Activated naive CD4-positive, alpha-beta T cell treated with anti-CD3 and anti-CD28 coated beads, Interleukin-2, amount 50 U/mL, for 72 hours (primary cell): ENCODE data around the gene MYL7. TPM values are rescaled to one million over a fixed set of nuclear protein-coding genes. Genes with fewer than 3 reads are reported as not detected.
"Not testable (repeated sequence)": the region's sequence is repeated elsewhere in the genome, so short reads cannot be mapped to it uniquely, and the experiment has no call there.

Experiments used
- ATAC-seq, 2 donors: fragments of 150-1000 bp; cut with Tn5 transposase; 2 replicates each; pipeline ENCODE4 v1.10.0; 2021; ENCODE audit warnings: mild to moderate bottlenecking in 2 of 2, moderate library complexity in 2 of 2
- DNase-seq, 2 donors: peaks; one replicate each; pipeline ENCODE4 v3.0.0; 2021 to 2022; ENCODE audit warnings: low spot score in 2 of 2
- H3K27ac Mint-ChIP-seq, 2 donors: one replicate each; pipeline ENCODE4 v1.8.0; 2022; ENCODE audit warnings: mild to moderate bottlenecking in 2 of 2, mixed read lengths in 2 of 2
- H3K36me3 Mint-ChIP-seq, 2 donors: one replicate each; pipeline ENCODE4 v1.8.0; 2022; ENCODE audit warnings: mixed read lengths in 2 of 2
- H3K9me3 Mint-ChIP-seq, 2 donors: one replicate each; pipeline ENCODE4 v1.8.0; 2022; ENCODE audit warnings: mixed read lengths in 2 of 2
- total RNA-seq, 2 donors: library from RNA; stranded (reverse); gene quantifications; one replicate each; pipeline ENCODE4 v1.2.3, GENCODE V29; 2022

The MYL7 gene
- total RNA-seq, 2 donors from 2014 or later: not detected

DNA sequence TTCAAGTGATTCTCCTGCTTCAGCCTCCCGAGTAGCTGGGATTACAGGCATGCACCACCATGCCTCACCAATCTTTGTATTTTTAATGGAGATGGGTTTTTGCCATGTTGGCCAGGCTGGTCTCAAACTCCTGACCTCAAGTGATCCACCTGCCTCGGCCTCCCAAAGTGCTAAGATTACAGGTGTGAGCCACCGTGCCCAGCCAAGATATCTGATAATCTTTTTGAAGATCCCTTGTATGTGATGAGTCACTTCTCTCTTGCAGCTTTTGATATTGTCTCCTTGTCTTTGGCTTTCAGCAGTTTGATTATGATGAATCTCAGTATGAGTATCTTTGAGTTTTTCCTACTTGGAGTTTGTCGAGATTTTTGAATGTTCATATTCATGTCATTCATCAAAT is 14.6 kb downstream of the MYL7 start:
- H3K36me3 Mint-ChIP-seq, DNase-seq, ATAC-seq, H3K27ac Mint-ChIP-seq, H3K9me3 Mint-ChIP-seq: not testable (repeated sequence)

DNA sequence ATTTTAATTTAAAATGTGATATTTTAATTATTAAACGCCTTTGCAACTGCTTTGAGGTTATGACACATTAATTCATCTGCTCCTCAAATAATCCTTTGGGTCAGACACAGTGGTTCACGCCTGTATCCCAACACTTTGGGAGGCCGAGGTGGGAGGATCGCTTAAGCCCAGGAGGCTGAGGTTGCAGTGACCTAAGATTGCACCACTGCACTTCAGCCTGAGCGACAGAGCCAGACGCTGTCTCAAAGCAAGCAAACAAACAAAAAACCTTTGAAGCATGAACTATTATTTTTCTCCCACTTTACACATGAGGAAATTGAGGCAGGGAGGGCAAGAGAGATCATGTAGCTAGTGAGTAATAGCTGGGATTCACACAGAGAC is 16.3 kb downstream of the MYL7 start:
- Mint-ChIP-seq H3K36me3 (peaks cover 12 to 22% of the 10 kb centered on the region in 2 donors), H3K9me3 (no peaks in the 10 kb centered on the region), H3K27ac (no peak overlapping the region)
- ATAC-seq: no peak
- DNase-seq: no peak

DNA sequence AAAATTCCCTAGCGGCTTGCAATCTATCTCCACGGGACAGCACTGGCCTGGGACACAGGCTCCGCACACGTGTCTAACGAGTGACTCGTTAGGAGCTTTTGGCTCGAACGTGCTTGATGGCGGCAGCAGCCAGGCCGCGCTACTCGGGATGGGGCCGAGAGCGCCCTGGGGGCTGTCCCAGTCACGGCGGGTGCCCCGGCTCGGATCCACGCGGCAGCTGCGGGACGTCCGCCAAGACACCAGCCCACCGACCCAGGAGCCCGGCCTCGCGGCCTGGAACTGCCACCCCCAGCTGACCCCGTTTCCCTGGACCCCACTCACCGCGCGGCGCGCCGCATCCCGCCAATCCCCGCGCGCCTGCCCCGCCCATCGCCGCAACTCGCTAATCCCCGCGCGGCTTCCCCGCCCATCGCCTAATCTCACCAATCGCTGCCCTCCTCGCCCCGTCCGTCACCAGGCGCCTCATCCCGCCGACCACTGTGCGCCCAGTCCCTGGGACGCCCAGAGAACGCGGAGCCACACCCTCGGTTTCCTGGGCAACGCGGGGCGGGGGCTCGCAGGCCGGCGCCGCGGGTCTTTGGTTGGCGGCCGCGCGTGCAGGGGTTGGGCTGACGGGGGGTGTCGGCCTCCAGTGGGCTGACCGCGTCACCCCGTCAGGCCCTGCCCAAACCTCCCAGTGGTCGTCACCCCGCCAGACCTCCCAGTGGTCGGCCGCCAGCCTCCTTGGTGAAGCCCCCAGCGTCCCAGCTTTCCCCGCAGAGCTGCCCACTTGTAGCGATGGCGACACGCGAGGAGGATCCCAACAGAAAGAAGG is 17.7 kb downstream of the MYL7 start, which contains the start of gene POLD2:
Gene POLD2 (minus strand): TSS at position 359 of the 814 bp plus-strand sequence. CDS start 1,495 bp downstream, outside the sequence.
- Mint-ChIP-seq H3K9me3 (no peaks in the 10 kb centered on the region), H3K27ac (peak within 1 kb of the TSS; percentile 68 to 88), H3K36me3 (peaks cover 12 to 26% of the 10 kb centered on the region in 2 donors)
- peak; percentile 99 for ATAC-seq
- peak; percentile 96 to 98 for DNase-seq

GRCh38 chr7:44122529-44122928 is 18.6 kb downstream of the MYL7 start:
- no peak for ATAC-seq
- Mint-ChIP-seq H3K27ac (peak overlapping the region; percentile 39 to 68), H3K36me3 (peaks cover 12 to 32% of the 10 kb centered on the region in 2 donors), H3K9me3 (no peaks in the 10 kb centered on the region)
- no peak for DNase-seq

DNA sequence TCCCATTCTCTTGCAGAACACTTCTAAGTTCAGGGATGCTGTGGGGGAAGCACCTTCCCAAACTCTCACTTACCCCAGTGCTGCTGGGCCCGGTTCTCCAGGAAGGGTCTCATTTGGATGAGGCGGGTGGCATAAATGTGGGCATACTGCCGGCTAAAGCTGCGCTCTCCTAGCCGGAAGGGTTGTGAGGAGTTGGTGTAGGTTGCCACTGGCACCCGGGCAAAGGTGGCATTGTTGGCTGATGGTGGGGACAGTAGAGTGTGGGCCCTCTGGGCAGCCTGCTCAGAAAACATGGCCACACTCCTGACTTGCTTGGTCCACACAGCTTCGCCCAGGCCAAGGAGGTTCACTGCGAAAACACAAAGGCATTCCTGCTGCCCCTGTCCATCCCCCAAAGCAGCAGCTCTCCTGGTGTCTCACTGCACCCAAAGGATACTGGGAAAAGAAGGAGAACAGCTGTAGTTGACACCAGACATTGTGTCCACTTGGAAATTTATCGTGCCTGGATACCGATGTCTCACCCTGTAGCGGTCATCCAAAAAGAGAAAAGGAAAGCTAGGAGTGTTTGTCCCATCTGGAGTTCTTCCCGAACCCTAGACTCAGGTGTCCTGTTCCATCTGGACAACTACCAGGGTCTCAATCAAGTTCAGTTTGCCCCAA is 19.2 kb downstream of the MYL7 start:
- H3K36me3 Mint-ChIP-seq: peaks cover 12 to 32% of the 10 kb centered on the region in 2 donors
- no peak for ATAC-seq
- H3K27ac Mint-ChIP-seq: peak overlapping the region; percentile 39 to 68
- DNase-seq: no peak
- H3K9me3 Mint-ChIP-seq: no peaks in the 10 kb centered on the region

DNA sequence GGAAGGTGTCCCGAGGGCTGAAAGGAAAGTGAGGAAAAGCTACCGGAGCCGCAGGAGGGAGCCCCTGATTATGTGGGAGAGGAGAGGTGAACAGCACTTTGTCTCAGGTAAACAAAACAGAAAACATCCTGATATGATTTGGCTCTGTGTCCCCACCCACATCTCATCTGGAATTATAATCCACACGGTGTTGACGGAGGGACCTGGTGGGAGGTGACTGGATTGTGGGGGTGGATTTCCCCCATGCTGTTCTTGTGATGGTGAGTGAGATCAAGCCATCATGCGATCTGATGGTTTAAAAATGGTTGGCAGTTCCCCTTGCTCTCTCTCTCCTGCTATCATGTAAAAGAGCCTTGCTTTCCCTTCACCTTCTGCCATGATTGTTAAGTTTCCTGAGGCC is 20.7 kb downstream of the MYL7 start:
- H3K27ac Mint-ChIP-seq: peak overlapping the region in 1 of 2 donors; percentile 87

DNA sequence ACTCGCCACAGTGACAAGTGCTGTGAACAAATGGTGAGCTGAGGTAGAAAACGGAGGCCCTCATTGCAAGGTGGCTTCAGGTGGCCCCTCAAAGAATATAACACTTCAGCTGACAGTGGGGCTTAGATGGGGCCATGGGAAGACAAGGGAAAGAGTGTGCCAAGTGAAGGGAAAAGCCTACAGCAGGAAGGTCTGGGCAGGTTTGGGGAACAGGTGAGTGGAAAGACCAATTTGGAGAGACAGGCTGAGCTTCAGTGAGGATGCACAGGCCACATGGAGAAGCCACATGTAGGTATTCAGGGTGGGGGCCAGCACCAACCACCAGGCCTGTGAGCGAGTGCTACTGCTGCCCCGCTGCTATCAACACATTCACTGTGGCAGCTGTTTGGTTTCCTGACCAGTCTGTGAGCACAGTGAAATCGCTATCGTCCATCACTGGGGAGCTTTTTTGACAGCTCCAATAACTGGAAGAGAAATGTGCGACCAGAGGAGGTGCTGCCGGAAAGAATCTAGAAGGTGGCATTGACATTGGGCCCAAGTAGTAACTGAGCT is 21.2 kb downstream of the MYL7 start:
- Mint-ChIP-seq H3K9me3 (no peaks in the 10 kb centered on the region), H3K36me3 (peaks cover 12 to 32% of the 10 kb centered on the region in 2 donors)
- no peak for DNase-seq

More for the DNA sequence above, 20.7 kb downstream of the MYL7 start:
- H3K9me3 Mint-ChIP-seq: no peaks in the 10 kb centered on the region
- peaks cover 12 to 32% of the 10 kb centered on the region in 2 donors for H3K36me3 Mint-ChIP-seq
- DNase-seq (no peak), ATAC-seq (no peak)

DNA sequence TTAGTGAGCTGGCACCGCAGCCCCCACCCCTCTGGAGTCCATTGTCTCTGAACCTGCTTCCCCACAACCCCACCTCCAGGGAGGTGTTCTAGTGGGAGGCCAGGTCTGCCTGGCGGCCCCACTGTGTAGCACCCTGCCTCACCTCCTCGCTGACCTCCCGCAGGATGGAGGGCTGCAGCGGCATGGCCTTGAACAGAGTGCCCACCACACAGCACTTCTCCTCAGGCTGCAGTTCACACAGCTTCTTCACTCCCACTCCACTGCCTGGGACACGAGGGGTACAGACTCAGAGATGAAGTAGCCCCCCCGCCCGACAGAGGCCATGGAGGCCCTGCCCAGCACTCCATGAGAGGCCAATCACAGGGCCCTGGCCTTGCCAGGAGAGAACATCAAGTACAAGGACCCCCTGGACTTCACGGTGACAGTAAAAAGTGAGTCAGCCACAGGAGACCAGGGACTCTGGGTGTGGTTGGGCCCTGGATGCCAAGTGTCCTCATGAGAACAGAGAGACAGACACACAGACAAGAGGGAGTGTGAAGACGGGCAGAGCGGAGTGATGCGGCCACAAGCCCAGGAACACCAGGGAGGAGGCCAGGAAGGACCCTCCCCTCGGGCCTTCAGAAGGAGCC is 23.2 kb downstream of the MYL7 start:
- ATAC-seq (no peak), DNase-seq (no peak)
- H3K9me3 Mint-ChIP-seq: no peaks in the 10 kb centered on the region
- H3K36me3 Mint-ChIP-seq: peaks cover 12 to 38% of the 10 kb centered on the region in 2 donors
- H3K27ac Mint-ChIP-seq: peak overlapping the region in 1 of 2 donors; percentile 18

More for the DNA sequence above, 21.2 kb downstream of the MYL7 start:
- ATAC-seq: no peak
- H3K27ac Mint-ChIP-seq: peak overlapping the region; percentile 18 to 87

DNA sequence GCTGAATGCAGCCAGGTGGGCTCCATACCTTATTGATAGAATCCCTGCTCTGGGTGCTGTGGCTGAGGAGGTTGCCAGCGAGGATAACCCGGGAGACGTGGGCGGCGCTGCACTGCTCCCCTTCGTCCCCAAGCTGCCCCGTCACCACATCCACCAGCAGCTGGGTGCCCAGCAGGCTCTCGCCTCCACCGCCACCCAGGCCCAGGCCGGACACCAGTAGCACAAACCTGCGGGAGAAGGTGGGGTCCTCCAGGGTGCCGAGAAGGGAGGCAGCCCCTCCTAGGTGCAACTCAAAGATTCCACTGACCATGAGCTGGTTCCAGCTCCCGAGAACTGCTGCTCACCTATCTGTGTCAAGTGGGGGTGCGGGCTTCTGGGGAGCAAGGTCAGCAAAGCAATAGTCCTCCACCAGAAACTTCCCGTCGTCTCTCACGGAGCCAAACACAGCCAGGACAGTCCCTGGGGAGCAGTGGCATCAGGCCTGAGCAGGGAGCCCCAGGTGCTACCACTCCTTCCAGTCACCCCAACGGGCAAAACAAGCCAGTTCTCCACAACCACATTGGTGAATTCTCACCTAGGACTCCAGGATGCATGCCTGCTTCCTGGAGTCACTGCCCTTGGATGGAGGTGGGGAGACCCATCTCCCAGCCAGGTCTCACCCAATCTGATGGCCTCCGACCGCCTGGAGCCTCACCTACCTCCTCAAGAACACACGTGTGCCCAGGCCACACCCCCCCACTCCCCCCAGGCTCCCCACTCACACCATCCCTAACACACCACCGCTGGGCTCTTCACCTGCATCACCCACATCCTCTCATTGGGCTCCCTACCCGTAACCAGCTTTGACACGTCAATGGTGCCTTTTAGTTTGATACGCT is 24.1 kb downstream of the MYL7 start:
- H3K9me3 Mint-ChIP-seq: no peaks in the 10 kb centered on the region
- H3K36me3 Mint-ChIP-seq: peaks cover 7 to 29% of the 10 kb centered on the region in 2 donors
- ATAC-seq (no peak), DNase-seq (no peak)
- peak overlapping the region in 1 of 2 donors; percentile 18 for H3K27ac Mint-ChIP-seq

DNA sequence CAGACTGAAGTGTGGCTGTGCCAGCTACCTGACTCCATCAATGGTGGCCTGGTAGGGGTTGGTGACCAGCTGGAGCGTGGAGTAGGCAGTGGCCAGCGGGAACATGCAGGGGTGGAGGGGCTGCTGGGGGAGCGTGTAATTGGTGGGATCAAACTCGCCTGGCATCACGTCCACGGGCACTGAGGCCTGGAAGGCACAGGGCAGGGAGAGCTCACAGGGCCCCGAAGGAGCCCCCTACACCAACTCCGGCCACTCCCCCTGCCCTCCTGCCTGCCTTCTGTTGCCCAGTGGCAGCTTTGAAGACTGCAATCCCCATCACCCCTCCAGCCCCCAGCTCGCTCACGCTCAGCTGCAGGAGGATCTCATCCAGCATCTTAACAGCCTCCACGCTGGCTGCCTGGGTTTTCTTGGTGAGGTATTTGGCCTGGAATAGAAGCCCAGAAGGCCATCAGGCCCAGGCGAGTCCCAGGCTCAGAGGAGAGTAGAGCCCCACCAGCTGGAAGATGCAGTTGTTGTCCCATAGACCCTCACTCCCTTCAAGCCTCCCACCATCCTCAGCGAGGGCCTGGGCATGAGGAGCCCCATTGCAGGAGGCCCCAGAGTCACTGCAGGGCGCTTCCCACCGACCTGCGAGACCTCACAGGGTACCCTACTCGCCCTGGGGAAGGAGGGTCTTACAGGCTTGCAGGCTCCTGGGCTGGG is 24.9 kb downstream of the MYL7 start:
- H3K36me3 Mint-ChIP-seq: peaks cover 7 to 28% of the 10 kb centered on the region in 2 donors
- no peaks in the 10 kb centered on the region for H3K9me3 Mint-ChIP-seq
- ATAC-seq (no peak), DNase-seq (no peak)
- peak overlapping the region in 1 of 2 donors; percentile 56 for H3K27ac Mint-ChIP-seq

DNA sequence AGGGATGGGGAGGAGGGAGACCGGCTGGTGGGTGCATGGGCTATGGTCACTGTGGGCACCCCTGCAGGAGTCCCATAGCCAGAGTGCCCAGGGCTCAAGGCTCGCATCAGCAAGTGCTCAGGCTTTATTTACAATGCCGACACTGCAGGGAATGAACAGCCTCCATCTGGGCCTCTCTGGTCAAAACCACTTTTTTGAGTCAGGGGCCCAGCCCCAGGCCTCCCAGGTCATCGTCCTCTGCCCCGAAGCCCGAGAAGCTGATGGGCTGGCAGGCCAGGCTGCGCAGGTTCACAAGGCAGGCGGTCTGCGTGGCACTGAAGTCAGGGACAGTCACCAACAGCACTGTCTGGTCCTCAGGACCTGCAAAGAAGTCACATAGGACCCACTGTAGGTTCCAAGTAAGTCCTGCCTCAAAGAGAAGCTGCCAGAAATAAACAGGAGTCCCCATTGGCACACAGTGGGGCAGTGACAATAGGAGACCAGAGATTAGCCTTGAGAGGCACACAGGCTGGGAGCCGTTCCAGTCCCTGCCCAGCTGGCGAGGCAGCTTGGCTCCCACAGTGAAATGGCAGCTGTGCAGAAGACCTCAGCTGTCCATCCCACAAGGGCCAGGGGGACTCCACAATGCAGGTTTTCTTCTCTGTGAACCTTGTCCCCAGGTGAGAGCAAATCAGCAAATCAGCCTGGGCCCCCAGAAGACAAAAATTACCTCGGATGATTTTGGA is 26.4 kb downstream of the MYL7 start:
- no peak for ATAC-seq
- Mint-ChIP-seq H3K27ac (no peak overlapping the region), H3K36me3 (peaks cover 0 to 15% of the 10 kb centered on the region in 2 donors), H3K9me3 (no peaks in the 10 kb centered on the region)
- DNase-seq: no peak

GRCh38 chr7:44113764-44114354 is 27.3 kb downstream of the MYL7 start:
- no peaks in the 10 kb centered on the region for H3K9me3 Mint-ChIP-seq
- no peak overlapping the region for H3K27ac Mint-ChIP-seq
- H3K36me3 Mint-ChIP-seq: peaks cover 0 to 12% of the 10 kb centered on the region in 2 donors

GRCh38 chr7:44112997-44113763 is 28.0 kb downstream of the MYL7 start:
- Mint-ChIP-seq H3K27ac (no peak overlapping the region), H3K9me3 (no peaks in the 10 kb centered on the region), H3K36me3 (peaks cover 0 to 11% of the 10 kb centered on the region in 2 donors)
- DNase-seq (no peak), ATAC-seq (no peak)

More at GRCh38 chr7:44113764-44114354, 27.3 kb downstream of the MYL7 start:
- no peak for DNase-seq
- ATAC-seq: no peak
